Measurements from ENCODE around the gene UBR1. TPM values are rescaled to one million over a fixed set of nuclear protein-coding genes. Genes with fewer than 3 reads are reported as not detected.

UBR1 gene
- total and polyA plus RNA-seq, 10 of the 15 experiments (the other 5 are each of a cell fraction or from before 2014, with no cell fraction given): 4.5 to 27.5 (median 16.7) TPM

DNA sequence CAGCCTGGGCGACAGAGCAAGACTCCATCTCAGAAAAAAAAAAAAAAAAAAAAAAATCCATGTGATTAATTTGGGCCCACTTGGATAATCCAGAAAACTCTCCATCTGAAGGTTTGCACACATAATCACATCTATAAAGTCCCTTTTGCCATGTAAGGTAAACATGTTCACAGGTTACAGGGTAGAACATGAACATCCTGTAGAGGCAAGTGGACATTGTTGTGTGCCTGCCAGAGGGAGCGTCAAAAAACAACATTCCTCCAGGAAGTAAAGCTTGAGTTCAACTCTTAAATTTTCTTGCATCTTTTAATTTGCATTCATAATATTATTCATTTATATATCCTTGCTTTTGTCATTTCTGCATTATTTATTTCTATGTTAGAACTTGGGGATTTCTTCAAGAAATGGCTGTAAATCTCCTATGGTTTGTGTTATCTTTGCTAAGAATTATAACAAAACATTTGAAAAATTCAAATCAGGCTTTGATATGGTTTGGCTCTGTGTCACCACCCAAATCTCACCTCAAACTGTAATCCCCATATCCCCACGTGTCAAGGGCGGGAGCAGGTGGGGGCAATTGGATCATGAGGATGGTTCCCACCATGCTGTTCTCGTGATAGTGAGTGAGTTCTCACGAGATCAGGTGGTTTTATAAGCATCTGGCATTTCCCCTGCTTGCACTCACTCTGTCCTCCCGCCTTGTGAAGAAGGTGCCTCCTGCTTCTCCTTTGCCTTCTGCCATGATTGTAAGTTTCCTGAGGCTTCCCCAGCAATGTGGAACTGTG lies 173.9 kb downstream of the UBR1 start (continued):
- TF ChIP-seq CTCF (IDR thresholded peaks at IDR 0.05 in 2 of 3, conservative IDR thresholded peaks at IDR 0.05 in 1 of 3; ENCODE audit: control insufficient read depth in 2 of 3, extremely low read depth in 1 of 3, insufficient read depth in 1 of 3, low read depth in 3 of 3, low read length in 3 of 3) (no peak), DPF2 (IDR thresholded peaks at IDR 0.05) (no peak), PRDM15 (CRISPR knock-in tag; IDR thresholded peaks at IDR 0.05) (no peak), ZBTB11 (CRISPR knock-in tag; IDR thresholded peaks at IDR 0.05) (no peak), MLLT1 (IDR thresholded peaks at IDR 0.05) (no peak)

All from GM12878 (cell line).